AG04449 (cell line): ENCODE results near the gene NAALADL2.

ENCODE experiments used
- CTCF ChIA-PET: fragments of 350-600 bp; formaldehyde crosslinking; extraction: SDS; loops from one replicate; lab custom pipeline; 2021; ENCODE audit warnings: antibody characterized with exemption; lab: Yijun Ruan, JAX
- POLR2A ChIA-PET: fragments of 400-600, 350-600 bp; formaldehyde crosslinking; extraction: SDS; loops from one replicate; lab custom pipeline; 2020; ENCODE audit warnings: antibody characterized with exemption, inconsistent platforms; lab: Yijun Ruan, JAX
- DNase-seq: peaks from one replicate; pipeline ENCODE4 v3.0.0-alpha.2; 2010; ENCODE audit warnings: low read depth, low spot score
- H3K4me3 ChIP-seq: 2 replicates; pipeline ENCODE4 v1.5.1; 2011; ENCODE audit warnings: low read depth, mild to moderate bottlenecking, control low read depth, low read length
- TF ChIP-seq, protein P1 (sequence below): IDR thresholded peaks from one replicate; pipeline ENCODE4 v1.5.1; 2011; ENCODE audit warnings: mild to moderate bottlenecking, moderate library complexity, low read length, control low read depth, inconsistent platforms; ENCODE audit not compliant: insufficient read depth; ENCODE audit errors: missing control alignments

The NAALADL2 gene

GRCh38 chr3:175057401-175057800 lies 198.3 kb downstream of the NAALADL2 start:
- no peak overlapping the region for H3K4me3 ChIP-seq
- ChIA-PET CTCF (no interaction called here), POLR2A (no interaction called here)
- TF ChIP-seq, protein P1, sequence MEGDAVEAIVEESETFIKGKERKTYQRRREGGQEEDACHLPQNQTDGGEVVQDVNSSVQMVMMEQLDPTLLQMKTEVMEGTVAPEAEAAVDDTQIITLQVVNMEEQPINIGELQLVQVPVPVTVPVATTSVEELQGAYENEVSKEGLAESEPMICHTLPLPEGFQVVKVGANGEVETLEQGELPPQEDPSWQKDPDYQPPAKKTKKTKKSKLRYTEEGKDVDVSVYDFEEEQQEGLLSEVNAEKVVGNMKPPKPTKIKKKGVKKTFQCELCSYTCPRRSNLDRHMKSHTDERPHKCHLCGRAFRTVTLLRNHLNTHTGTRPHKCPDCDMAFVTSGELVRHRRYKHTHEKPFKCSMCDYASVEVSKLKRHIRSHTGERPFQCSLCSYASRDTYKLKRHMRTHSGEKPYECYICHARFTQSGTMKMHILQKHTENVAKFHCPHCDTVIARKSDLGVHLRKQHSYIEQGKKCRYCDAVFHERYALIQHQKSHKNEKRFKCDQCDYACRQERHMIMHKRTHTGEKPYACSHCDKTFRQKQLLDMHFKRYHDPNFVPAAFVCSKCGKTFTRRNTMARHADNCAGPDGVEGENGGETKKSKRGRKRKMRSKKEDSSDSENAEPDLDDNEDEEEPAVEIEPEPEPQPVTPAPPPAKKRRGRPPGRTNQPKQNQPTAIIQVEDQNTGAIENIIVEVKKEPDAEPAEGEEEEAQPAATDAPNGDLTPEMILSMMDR = no peak
- no peak for DNase-seq

GRCh38 chr3:175059788-175060187 lies 200.7 kb downstream of the NAALADL2 start:
- POLR2A ChIA-PET = no interaction called here
- CTCF ChIA-PET = no interaction called here
- TF ChIP-seq, protein P1 = no peak

DNA sequence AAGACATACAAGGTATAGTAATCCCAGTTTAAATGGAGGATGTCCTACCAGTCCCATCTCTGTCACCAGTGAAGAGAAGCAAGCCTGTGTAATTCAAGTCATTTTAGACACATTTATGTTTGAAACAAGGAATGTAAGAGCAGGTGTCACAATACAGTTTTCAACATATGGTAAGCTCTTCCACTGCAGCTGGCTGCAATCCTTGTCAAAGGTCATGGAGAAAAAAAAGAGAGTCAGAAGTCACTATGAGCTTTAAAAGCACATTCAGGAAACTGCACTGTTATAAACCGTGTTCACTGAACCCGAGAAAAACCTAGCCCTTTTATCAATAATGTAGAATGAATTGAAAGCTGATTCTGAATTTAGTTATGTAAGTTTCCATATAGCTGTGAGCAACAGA lies 206.4 kb downstream of the NAALADL2 start:
- TF ChIP-seq, protein P1 = no peak
- ChIA-PET CTCF (no interaction called here), POLR2A (no interaction called here)
- H3K4me3 ChIP-seq = no peak overlapping the region
- DNase-seq = no peak

More at GRCh38 chr3:175059788-175060187, 200.7 kb downstream of the NAALADL2 start:
- DNase-seq = no peak
- H3K4me3 ChIP-seq = no peak overlapping the region

DNA sequence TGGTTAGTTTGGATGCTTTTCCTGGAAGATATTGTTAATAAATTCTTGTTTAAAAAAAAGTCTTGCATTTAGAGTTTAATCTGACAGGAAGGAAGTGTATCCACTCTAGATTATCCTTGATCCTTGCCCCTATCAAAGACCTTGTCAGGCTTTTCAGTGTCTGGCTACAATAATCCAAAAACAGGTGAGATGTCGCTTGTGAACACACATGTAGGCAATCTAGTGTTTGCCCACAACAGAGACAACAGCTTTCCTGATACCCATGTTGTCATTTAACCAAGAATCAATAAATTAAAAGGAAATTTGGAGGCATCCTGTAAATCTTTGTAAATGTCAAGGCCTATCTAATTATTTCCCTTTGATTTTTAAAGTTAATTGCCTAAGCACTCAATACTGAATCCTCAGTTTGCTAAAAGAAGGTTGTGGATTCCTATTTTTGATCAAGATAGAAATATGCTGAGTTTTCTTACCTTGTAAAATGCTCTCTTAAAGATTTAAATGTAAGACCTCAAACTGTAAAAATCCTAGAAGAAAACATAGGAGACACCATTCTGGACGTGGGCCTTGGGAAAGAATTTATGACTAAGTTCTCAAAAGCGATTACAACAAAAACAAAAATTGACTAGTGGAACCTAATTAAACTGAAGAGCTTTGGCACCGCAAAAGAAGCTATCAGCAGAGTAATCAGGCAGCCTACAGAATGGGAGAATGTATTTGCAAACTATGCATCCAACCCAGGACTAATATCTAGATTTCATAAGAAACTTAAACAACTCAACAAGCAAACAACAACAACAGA lies 207.7 kb downstream of the NAALADL2 start:
- DNase-seq = no peak
- ChIA-PET CTCF (interaction anchor here (1.5 kb wide), 1 partner anchor 15 kb away, joined by 5 read pairs; no protein-coding TSS in a partner anchor), POLR2A (no interaction called here)
- no peak overlapping the region for H3K4me3 ChIP-seq
- TF ChIP-seq, protein P1 = no peak

DNA sequence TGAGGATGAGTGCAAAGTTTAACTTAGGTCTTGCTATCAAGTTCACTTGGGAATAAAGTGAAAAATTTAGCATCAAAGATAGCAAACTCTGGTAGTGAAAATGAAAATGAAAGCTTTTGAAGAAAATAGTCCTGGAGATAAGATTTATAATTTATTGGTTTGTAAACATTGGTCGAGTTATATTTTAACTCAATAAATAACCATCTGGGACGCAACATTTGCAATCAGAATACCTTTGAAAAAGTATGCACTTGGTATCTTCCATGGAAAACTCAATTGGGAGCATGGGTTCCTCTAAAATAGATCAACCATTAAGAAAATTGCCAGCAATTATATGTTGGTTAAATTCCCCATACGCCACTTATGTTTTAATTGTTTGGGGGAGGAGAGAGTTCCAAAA lies 209.5 kb downstream of the NAALADL2 start:
- POLR2A ChIA-PET = no interaction called here
- no peak for DNase-seq
- TF ChIP-seq, protein P1 = no peak
- CTCF ChIA-PET = interaction anchor here (0.6 to 1.5 kb wide), 2 partner anchors 13 to 28 kb away, joined by 3 to 5 read pairs; no protein-coding TSS in a partner anchor
- H3K4me3 ChIP-seq = no peak overlapping the region

DNA sequence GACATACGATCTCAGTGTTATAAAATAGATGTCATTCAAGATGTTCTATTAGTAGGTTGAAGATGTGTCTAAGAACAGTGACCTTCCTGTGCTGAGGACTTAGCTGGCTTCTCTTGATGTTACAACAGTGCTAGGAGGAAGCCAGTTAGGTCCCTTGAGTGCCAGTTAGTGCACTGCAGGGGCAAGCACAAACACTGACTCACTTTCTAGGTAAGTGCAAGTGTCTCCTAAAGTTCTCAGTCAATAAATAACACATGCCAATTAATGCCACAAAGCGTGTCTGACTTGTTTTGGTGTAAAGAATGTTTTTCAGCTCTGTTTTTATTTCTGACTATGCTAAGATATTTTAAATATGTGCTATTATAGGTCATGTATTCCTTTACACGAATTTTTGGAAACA lies 211.8 kb downstream of the NAALADL2 start:
- POLR2A ChIA-PET = no interaction called here
- CTCF ChIA-PET = no interaction called here
- no peak for DNase-seq
- TF ChIP-seq, protein P1 = no peak
- no peak overlapping the region for H3K4me3 ChIP-seq
